ENCODE results near the gene SORCS2.

Gene SORCS2

GRCh38 chr4:7393601-7394575 lies 201.6 kb downstream of the SORCS2 start:
- no peak for DNase-seq (ENCODE audit: low read depth)

DNA sequence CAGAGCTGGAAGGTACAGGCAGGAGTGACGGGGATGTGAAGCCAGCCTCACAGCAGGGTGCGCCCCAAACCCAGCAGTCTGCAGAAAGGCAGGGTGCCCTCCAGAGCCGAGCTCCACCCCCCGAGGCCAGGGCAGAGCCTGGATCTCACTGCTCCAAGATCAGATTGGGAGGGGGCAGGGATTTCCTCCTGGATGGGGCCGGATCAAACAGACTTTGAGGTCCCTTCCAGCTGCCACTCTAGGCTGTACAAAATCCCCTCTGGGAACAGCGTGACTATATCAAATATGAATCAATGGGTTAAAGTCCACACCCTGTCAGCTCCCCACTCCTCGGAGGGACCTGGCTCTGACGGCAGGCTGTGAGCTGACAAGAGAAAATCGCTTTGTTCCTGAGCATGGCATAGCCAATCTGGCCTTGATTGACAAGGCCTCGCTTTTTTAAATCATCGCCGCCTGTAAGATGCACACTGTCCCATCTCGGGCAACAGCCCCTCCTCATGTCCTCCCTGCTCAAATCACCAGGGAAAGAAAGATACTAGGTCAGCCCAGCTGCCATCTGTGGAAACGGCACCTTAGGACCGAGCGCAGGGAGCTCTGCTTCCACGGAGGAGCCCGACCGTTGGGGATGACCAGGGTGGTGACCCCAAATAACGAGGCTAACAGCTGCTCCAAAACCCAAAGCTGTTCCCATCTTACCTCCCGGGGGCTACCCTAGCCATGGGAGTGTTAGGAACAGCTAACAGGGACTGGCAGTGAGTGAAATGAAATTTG lies 202.5 kb downstream of the SORCS2 start:
- no peak for DNase-seq (ENCODE audit: low read depth)

- DNase-seq (ENCODE audit: low read depth) = no peak
These were observed 203.3 kb downstream of the SORCS2 start for GRCh38 chr4:7395645-7396044.

- DNase-seq (ENCODE audit: low read depth) = no peak
These were observed 204.0 kb downstream of the SORCS2 start for GRCh38 chr4:7396186-7396910.

GRCh38 chr4:7397206-7398103 lies 205.1 kb downstream of the SORCS2 start:
- no peak for DNase-seq (ENCODE audit: low read depth)

DNA sequence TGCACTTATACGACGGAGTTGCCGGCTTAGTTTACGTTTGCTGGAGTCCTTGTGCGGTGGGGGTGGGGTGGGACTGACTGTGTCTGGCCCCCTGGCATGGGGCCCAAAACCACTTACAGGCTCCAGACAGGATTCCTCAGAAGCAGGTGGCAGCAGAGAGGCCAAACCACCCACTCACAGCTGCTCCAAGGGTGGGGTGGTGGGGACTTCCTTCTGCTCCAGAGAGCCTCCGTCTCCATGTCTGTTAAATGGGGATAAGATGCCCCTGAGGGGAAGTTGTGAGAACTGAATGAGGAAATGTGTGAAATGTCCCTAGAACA lies 205.7 kb downstream of the SORCS2 start:
- DNase-seq (ENCODE audit: low read depth) = peak; percentile 1

- DNase-seq (ENCODE audit: low read depth) = no peak
These were observed 206.6 kb downstream of the SORCS2 start for GRCh38 chr4:7398788-7399439.

DNA sequence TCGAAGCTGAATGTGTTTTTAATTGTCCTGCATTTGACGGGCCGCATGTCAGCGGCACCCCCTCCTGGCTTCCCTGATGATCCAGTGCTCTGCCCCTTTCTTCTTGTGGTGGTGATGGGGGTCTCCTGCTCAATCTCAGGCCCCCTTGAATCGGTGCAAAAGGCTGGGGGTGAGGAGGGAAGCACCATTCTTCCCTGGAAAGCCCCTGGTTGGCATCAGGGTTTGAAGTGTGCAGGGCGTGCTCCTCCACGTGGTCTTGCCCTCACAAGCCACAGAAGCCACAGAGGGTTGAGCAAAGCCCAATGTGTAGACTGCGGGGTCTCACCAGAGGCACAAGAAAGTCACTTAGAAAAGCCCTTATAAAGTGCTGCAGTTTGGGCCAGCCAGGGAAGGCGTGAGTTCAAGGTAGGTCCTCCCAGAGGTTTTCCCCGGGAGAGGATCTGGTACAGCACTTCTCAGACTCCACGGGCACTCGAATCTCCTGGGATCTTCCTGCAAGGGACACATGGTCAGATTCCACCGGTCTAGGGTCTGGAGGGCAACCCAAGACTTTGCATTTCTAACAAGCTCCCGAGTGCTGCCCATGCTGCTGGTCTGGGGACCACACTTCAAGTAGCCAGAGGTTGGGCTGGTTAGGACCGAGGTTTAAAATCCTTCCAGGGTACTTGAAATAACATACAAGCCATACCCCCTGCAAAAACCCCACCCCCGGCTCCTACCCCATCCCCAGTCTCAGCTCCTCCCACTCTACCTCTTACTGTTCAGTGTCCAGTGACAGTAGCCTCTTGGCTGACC lies 207.3 kb downstream of the SORCS2 start:
- no peak for DNase-seq (ENCODE audit: low read depth)

GRCh38 chr4:7400671-7401298 lies 208.4 kb downstream of the SORCS2 start:
- DNase-seq (ENCODE audit: low read depth) = no peak

DNA sequence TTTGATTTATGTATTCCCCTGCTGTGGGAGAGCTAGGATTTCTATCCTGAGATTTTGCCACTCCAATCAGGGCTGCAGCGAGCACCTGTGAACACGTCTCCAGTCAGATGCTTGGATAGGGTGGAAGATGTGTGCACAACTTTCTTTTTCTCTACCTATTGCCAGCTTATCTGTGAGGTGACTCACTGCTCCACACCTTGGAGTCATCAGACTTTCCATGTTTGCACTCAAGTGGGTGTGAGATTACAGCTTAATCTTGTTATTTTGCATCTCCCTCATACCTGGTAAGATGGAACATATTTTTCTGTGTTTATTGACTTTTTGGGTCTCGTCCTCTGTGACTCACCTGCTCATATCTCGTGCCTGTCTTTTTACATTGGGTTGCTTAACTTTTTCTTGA lies 210.2 kb downstream of the SORCS2 start:
- no peak for DNase-seq (ENCODE audit: low read depth)

- no peak for DNase-seq (ENCODE audit: low read depth)
These were observed 210.7 kb downstream of the SORCS2 start for GRCh38 chr4:7403001-7403400.

DNA sequence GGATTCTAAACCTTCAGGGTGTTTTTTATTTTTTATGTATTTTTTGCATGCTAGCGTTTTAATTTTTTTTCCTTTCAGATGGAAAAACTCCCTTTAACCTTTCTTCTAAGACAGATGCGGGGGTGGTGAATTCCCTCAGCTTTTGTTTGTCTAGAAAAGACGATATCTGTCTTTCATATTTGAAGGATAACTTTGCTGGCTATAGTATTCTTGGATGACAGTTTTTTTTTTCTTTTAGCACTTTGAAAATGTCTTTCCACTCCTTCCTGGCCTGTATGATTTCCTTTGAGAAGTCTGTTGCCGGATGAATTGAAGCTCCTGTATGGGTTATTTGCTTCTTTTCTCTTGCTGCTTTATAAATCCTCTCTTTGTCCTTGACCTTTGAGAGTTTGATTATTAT lies 215.8 kb downstream of the SORCS2 start:
- DNase-seq (ENCODE audit: low read depth) = no peak

DNA sequence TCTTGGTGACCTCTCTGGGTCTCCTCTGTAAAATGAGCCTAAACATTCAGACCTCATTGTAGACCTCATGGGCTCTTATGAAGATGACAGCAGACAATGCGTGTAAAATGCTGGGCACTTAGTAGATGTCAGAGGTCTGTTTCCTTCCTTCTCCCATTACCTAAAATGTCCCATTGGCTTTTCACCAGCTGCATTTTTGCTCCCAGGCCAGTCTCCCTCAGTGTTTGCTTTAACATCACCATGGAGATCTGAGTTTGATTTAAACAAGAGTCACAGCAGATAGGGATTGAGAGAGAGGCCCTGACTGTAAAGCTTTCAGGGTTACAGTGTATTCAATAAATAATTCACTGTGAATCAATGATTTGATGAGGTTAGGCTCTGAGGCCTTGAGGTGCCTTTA lies 218.1 kb downstream of the SORCS2 start:
- no peak for DNase-seq (ENCODE audit: low read depth)

DNA sequence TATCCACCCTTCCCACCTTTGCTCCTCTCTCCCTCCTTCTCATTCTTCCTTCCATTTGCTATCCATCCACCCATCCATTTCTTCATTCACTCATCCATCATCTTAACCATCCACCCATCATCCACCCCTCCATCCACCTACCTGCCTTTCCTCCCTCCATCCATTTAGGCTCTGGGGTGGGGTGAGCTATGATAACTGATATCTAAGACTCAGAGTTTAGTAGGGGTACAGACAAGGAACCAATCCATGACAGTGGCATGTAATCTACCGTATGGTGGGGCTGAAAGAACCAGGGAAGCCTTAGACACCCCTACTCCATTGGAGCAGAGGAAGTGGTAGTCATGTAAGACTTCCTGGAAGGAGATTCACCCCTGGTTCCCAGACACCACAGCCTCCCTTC lies 219.2 kb downstream of the SORCS2 start:
- no peak for DNase-seq (ENCODE audit: low read depth)

- no peak for DNase-seq (ENCODE audit: low read depth)
These were observed 219.7 kb downstream of the SORCS2 start for GRCh38 chr4:7411896-7412553.

GRCh38 chr4:7412554-7412912 lies 220.2 kb downstream of the SORCS2 start:
- no peak for DNase-seq (ENCODE audit: low read depth)

GRCh38 chr4:7414046-7414445 lies 221.7 kb downstream of the SORCS2 start:
- DNase-seq (ENCODE audit: low read depth) = no peak

DNA sequence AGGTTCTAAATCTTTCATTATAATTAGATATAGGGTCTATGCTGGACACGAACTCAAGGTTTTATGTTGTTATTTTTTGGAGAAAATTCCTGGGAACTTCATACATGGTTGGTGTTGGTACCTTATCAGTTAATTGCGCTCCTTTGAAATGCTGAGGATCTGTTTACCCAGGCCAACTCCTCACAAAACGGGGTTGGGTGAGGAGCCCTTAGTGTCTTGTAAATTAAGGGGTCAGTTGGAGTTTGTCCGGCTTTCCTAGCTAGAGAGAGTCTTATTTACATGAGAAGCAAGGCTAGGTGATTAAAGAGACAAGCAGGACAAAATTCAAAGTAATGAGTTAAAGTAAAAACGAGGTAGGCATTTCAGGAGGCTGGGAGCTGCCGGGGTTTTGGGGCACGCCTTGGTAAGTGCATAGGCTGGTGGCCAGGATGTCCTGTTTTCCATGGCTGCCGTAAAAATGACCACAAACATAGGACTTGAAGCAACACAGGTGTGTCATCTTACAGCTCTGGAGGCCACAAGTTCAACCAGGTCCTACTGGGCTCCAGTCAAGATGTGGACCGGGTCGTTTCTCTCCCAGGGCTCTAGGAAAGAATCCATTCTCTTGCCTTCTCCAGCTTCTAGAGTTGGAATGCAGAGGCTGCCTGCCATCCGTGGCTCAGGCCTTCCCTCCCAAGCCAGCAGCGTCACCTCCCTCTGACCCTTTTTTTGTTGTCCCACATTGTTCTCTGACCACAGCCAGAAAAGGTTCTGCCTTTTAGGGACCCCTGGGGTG lies 222.6 kb downstream of the SORCS2 start:
- DNase-seq (ENCODE audit: low read depth) = no peak

Measured in amniotic epithelial cell (primary cell).